T-helper 1 cell treated with Interleukin-12 subunit alpha and Interleukin-12 subunit beta and Interleukin-4 antibody, amounts not matched to agents 30 μg/mL and 1 μg/mL, for 36 hours (primary cell): ENCODE results near the gene GAK.

ENCODE experiments used
- H3K27ac Mint-ChIP-seq: one replicate; pipeline ENCODE4 v1.8.0; 2021; ENCODE audit warnings: mild to moderate bottlenecking, mixed read lengths
- H3K27me3 Mint-ChIP-seq: one replicate; pipeline ENCODE4 v1.8.0; 2021; ENCODE audit warnings: low read depth, mixed read lengths
- H3K36me3 Mint-ChIP-seq: one replicate; pipeline ENCODE4 v1.8.0; 2021; ENCODE audit warnings: low read depth, mixed read lengths
- H3K4me1 Mint-ChIP-seq: one replicate; pipeline ENCODE4 v1.8.0; 2021; ENCODE audit warnings: low read depth, mixed read lengths
- H3K4me3 Mint-ChIP-seq: one replicate; pipeline ENCODE4 v1.8.0; 2021; ENCODE audit warnings: mild to moderate bottlenecking, moderate library complexity, mixed read lengths
- H3K9me3 Mint-ChIP-seq: one replicate; pipeline ENCODE4 v1.8.0; 2021; ENCODE audit warnings: mixed read lengths

GAK gene

GRCh38 chr4:850323-850945, 81.7 kb downstream of the GAK start:
- Mint-ChIP-seq H3K9me3 (peaks cover 6% of the 10 kb centered on the region), H3K36me3 (peaks cover 30% of the 10 kb centered on the region), H3K4me3 (no peak overlapping the region), H3K4me1 (no peaks in the 10 kb centered on the region), H3K27me3 (no peaks in the 10 kb centered on the region), H3K27ac (no peak overlapping the region)

DNA sequence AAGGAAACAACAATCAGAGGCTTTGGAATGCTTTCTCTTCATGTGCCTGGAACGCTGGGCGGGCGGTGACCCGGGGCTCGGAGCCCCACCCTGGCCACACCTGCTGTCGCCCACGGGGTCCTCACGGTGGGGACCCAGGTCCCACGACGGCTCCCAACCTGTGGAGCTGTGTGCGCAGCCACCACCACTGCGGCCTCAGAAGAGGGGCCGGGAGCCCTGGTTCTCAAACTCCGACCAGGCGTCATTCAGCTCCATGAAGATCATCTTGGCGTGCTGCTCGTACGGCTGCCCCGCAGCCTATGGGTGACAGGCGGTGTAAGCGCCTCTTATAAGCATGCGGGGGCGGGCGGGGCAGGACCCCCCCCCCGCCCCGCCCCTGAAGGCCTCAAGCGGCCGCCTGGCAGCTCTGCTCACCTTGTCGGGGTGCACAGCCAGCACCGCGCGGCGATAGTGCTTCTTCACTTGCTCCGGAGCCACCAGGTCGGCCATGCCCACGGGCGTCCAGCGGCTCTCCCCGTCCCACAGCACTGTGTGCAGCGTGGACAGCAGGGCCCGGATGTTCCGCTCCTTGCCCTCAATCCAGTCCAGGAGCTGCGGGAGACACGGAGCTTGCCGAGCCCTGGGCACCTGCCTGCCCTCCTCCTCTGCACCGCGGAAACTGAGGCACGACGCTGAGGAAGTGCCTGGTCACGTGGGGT, 82.5 kb downstream of the GAK start:
- no peak overlapping the region for H3K27ac Mint-ChIP-seq
- H3K27me3 Mint-ChIP-seq = no peaks in the 10 kb centered on the region
- H3K36me3 Mint-ChIP-seq = peaks cover 25% of the 10 kb centered on the region
- no peak overlapping the region for H3K4me3 Mint-ChIP-seq
- no peaks in the 10 kb centered on the region for H3K4me1 Mint-ChIP-seq
- peaks cover 6% of the 10 kb centered on the region for H3K9me3 Mint-ChIP-seq

GRCh38 chr4:848803-849477, 83.2 kb downstream of the GAK start:
- peaks cover 26% of the 10 kb centered on the region for H3K36me3 Mint-ChIP-seq
- H3K27me3 Mint-ChIP-seq = no peaks in the 10 kb centered on the region
- H3K27ac Mint-ChIP-seq = no peak overlapping the region
- H3K4me1 Mint-ChIP-seq = no peaks in the 10 kb centered on the region
- no peak overlapping the region for H3K4me3 Mint-ChIP-seq
- H3K9me3 Mint-ChIP-seq = peaks cover 10% of the 10 kb centered on the region

DNA sequence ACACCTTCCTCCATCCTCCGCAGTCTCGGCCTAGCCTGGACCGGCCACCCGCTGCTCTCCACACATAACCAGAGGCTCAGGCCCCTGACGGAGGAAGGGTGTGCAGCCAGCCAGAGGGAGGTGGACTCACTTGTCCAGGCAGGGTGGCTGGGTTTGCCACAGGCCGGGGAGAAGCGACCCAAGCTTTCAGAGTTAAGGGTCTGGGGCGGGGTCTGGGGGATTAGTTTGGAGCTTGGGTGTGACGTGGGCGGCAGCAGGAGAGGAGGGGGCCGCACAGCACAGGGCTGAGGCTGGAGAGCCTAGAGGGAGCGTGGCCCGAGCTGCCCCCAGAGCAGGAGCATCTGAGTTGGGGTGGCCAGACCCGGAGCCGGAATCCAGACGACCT, 83.8 kb downstream of the GAK start:
- Mint-ChIP-seq H3K27me3 (no peaks in the 10 kb centered on the region), H3K4me1 (no peaks in the 10 kb centered on the region), H3K4me3 (no peak overlapping the region), H3K36me3 (peaks cover 26% of the 10 kb centered on the region), H3K27ac (no peak overlapping the region), H3K9me3 (peaks cover 10% of the 10 kb centered on the region)

GRCh38 chr4:845836-846251, 86.3 kb downstream of the GAK start:
- Mint-ChIP-seq H3K36me3 (peaks cover 31% of the 10 kb centered on the region), H3K27ac (no peak overlapping the region), H3K9me3 (peaks cover 22% of the 10 kb centered on the region), H3K4me1 (no peaks in the 10 kb centered on the region), H3K4me3 (no peak overlapping the region), H3K27me3 (no peaks in the 10 kb centered on the region)

GRCh38 chr4:845233-845835, 86.8 kb downstream of the GAK start:
- H3K27me3 Mint-ChIP-seq = no peaks in the 10 kb centered on the region
- H3K4me1 Mint-ChIP-seq = no peaks in the 10 kb centered on the region
- peaks cover 27% of the 10 kb centered on the region for H3K36me3 Mint-ChIP-seq
- H3K27ac Mint-ChIP-seq = no peak overlapping the region
- H3K4me3 Mint-ChIP-seq = no peak overlapping the region
- peaks cover 25% of the 10 kb centered on the region for H3K9me3 Mint-ChIP-seq

GRCh38 chr4:844752-845232, 87.3 kb downstream of the GAK start:
- H3K27me3 Mint-ChIP-seq = no peaks in the 10 kb centered on the region
- H3K27ac Mint-ChIP-seq = no peak overlapping the region
- no peak overlapping the region for H3K4me3 Mint-ChIP-seq
- peaks cover 29% of the 10 kb centered on the region for H3K9me3 Mint-ChIP-seq
- H3K36me3 Mint-ChIP-seq = peaks cover 30% of the 10 kb centered on the region
- H3K4me1 Mint-ChIP-seq = no peaks in the 10 kb centered on the region

DNA sequence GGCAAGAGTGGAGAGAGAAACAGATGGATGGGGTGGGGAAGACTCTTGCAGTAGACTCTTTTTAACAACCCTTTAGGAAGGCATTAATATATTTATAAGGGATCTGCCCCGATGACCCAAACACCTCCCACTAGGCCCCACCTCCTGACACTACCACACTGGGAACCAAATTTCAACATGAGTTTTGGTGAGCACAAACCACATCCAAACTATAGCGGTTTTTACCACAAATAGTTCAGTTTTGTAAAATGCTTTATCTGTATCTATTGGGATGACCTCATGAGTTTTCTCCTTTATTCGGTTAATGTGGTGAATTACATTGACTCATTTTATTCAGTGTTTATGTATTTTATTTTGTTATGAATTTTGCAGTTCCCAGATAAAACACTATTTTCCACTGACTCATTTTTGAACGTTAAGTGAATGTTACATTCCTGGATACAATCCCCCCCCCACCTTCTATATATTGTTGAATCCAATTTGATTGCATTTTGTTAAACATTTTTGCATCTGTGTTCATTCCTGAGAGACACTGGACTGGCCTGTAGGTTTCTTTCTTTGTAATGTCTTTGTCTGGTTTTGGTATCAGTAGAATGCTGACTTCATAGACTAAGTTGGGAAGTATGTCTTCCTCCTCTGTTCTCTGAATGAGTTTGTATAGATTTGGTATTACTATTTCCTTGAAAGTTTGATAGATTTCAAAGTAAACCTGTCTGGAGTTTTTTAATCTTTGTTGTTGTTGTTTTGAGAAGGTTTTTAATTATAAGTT, 92.3 kb downstream of the GAK start:
- Mint-ChIP-seq H3K4me3 (no peak overlapping the region), H3K4me1 (no peaks in the 10 kb centered on the region), H3K27ac (no peak overlapping the region), H3K36me3 (peaks cover 14% of the 10 kb centered on the region), H3K27me3 (no peaks in the 10 kb centered on the region), H3K9me3 (peaks cover 40% of the 10 kb centered on the region)

GRCh38 chr4:837772-838171, 94.3 kb downstream of the GAK start:
- Mint-ChIP-seq H3K36me3 (peaks cover 10% of the 10 kb centered on the region), H3K27ac (no peak overlapping the region), H3K9me3 (peaks cover 34% of the 10 kb centered on the region), H3K27me3 (no peaks in the 10 kb centered on the region), H3K4me3 (no peak overlapping the region), H3K4me1 (no peaks in the 10 kb centered on the region)

DNA sequence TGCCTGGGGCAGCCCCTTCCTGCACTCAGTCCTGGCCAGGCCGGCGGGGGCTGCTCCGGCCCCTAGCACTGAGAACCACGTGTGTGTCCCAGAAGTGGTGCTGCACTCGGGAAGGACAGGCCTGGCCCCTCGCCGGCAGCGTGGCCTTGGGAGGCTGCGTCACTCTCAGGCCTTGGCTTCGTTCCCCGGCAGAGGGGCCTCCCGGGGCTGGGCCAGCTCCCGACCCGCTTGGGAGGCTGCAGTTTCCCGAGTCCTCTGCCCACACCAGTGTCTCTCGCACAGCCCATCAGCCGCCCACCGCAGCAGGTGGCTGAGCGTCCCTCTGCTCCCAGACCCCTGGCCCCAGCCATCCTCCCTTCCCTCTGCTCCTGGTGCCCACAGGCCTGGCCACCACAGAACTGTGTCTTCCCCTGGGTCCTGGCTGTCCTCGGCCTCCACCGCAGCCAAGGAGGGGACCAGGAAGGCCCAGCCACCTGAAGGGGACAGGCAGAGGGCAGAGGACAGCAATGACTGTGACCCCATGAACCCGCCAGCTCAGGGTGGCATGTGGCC, 95.3 kb downstream of the GAK start:
- H3K9me3 Mint-ChIP-seq = peaks cover 29% of the 10 kb centered on the region
- no peaks in the 10 kb centered on the region for H3K27me3 Mint-ChIP-seq
- H3K27ac Mint-ChIP-seq = no peak overlapping the region
- peaks cover 4% of the 10 kb centered on the region for H3K36me3 Mint-ChIP-seq
- H3K4me3 Mint-ChIP-seq = no peak overlapping the region
- no peaks in the 10 kb centered on the region for H3K4me1 Mint-ChIP-seq

GRCh38 chr4:836003-836511, 96.1 kb downstream of the GAK start:
- H3K4me3 Mint-ChIP-seq = no peak overlapping the region
- H3K27ac Mint-ChIP-seq = no peak overlapping the region
- H3K27me3 Mint-ChIP-seq = no peaks in the 10 kb centered on the region

GRCh38 chr4:835148-836002, 96.7 kb downstream of the GAK start:
- peaks cover 2% of the 10 kb centered on the region for H3K36me3 Mint-ChIP-seq
- no peak overlapping the region for H3K27ac Mint-ChIP-seq
- no peaks in the 10 kb centered on the region for H3K27me3 Mint-ChIP-seq
- no peaks in the 10 kb centered on the region for H3K4me1 Mint-ChIP-seq
- H3K4me3 Mint-ChIP-seq = no peak overlapping the region
- H3K9me3 Mint-ChIP-seq = peaks cover 20% of the 10 kb centered on the region

More at GRCh38 chr4:836003-836511, 96.1 kb downstream of the GAK start:
- Mint-ChIP-seq H3K9me3 (peaks cover 25% of the 10 kb centered on the region), H3K36me3 (peaks cover 2% of the 10 kb centered on the region), H3K4me1 (no peaks in the 10 kb centered on the region)
